ENCODE measurements around the gene GABRE.
"Not testable (repeated sequence)": the region's sequence is repeated elsewhere in the genome, so short reads cannot be mapped to it uniquely, and the experiment has no call there.

Gene GABRE

GRCh38 chrX:151966236-151966635, 8.2 kb downstream of the GABRE start:
- no peak for DNase-seq

- DNase-seq: no peak
Measured at GRCh38 chrX:151962034-151962433, 12.4 kb downstream of the GABRE start.

GRCh38 chrX:151958101-151958500, 16.4 kb downstream of the GABRE start:
- DNase-seq: no peak

- DNase-seq: no peak
Measured at GRCh38 chrX:151954730-151955129, 19.7 kb downstream of the GABRE start.

- DNase-seq: no peak
Measured at GRCh38 chrX:151938172-151938571, 36.3 kb downstream of the GABRE start.

- DNase-seq: no peak
Measured at GRCh38 chrX:151935358-151935757, 39.1 kb downstream of the GABRE start.

GRCh38 chrX:151929126-151929525, 45.4 kb downstream of the GABRE start:
- DNase-seq: no peak

- DNase-seq: no peak
Measured at GRCh38 chrX:151923648-151924047, 50.8 kb downstream of the GABRE start.

- DNase-seq: no peak
Measured at GRCh38 chrX:151922692-151923091, 51.8 kb downstream of the GABRE start.

- no peak for DNase-seq
Measured at GRCh38 chrX:151921866-151922265, 52.6 kb downstream of the GABRE start.

GRCh38 chrX:151921292-151921691, 53.2 kb downstream of the GABRE start:
- no peak for DNase-seq

- DNase-seq: no peak
Measured at GRCh38 chrX:151920530-151920929, 53.9 kb downstream of the GABRE start.

GRCh38 chrX:151920101-151920500, 54.4 kb downstream of the GABRE start:
- no peak for DNase-seq

GRCh38 chrX:151919610-151920009, 54.9 kb downstream of the GABRE start:
- no peak for DNase-seq

GRCh38 chrX:151918736-151919135, 55.7 kb downstream of the GABRE start:
- DNase-seq: not testable (repeated sequence)

GRCh38 chrX:151912780-151913179, 61.7 kb downstream of the GABRE start, which contains the start of gene MAGEA4:
TSS of gene MAGEA4 (plus strand) at chrX:151912889. CDS start at chrX:151923665, 10,776 bp downstream.
- DNase-seq: no peak

GRCh38 chrX:151912221-151912620, 62.3 kb downstream of the GABRE start:
- DNase-seq: no peak

- DNase-seq: no peak
Measured at GRCh38 chrX:151904989-151905388, 69.5 kb downstream of the GABRE start.
